CD4-positive, alpha-beta T cell treated with Interferon gamma for 1 hour (primary cell): ENCODE data around the gene DENND5B.
"Not testable (repeated sequence)": the region's sequence is repeated elsewhere in the genome, so short reads cannot be mapped to it uniquely, and the experiment has no call there.

ENCODE experiments used
- DNase-seq: peaks from one replicate; pipeline ENCODE4 v3.0.0-alpha.2; 2020

Gene DENND5B

DNA sequence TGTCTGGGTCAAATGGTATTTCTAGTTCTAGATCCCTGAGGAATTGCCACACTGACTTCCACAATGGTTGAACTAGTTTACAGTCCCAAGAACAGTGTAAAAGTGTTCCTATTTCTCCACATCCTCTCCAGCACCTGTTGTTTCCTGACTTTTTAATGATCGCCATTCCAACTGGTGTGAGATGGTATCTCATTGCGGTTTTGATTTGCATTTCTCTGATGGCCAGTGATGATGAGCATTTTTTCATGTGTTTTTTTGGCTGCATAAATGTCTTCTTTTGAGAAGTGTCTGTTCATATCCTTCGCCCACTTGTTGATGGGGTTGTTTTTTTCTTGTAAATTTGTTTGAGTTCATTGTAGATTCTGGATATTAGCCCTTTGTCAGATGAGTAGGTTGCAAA is 40.3 kb downstream of the DENND5B start:
- DNase-seq = not testable (repeated sequence)

- no peak for DNase-seq
Measured at GRCh38 chr12:31536672-31537071, 54.3 kb downstream of the DENND5B start.

DNA sequence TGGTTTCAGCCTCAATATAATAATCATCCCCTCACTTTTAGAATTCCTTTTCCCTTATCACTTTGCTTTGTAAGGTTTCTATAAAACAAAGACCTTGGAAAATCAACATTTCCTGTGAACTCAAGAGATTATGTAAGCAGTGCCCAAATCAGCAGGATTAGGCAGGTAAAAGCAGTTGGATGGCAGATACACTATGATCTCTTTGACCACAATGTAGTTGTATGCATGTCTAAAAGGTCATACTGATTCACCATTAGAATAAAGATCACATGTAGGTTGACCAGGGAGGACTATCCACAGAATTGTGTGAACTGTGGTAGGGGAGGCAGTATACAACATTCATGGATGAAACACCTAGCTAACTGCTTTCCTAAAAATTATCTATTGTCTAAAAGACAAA is 57.5 kb downstream of the DENND5B start:
- no peak for DNase-seq

GRCh38 chr12:31531893-31532292 is 59.0 kb downstream of the DENND5B start:
- DNase-seq = no peak

- no peak for DNase-seq
Measured at GRCh38 chr12:31528095-31528494, 62.8 kb downstream of the DENND5B start.

- no peak for DNase-seq
Measured at GRCh38 chr12:31527083-31527482, 63.9 kb downstream of the DENND5B start.

- no peak for DNase-seq
Measured at GRCh38 chr12:31526158-31526546, 64.8 kb downstream of the DENND5B start.

GRCh38 chr12:31525496-31526157 is 65.3 kb downstream of the DENND5B start:
- DNase-seq = no peak

- DNase-seq = no peak
Measured at GRCh38 chr12:31524791-31525495, 66.0 kb downstream of the DENND5B start.

- DNase-seq = no peak
Measured at GRCh38 chr12:31523306-31523705, 67.6 kb downstream of the DENND5B start.

DNA sequence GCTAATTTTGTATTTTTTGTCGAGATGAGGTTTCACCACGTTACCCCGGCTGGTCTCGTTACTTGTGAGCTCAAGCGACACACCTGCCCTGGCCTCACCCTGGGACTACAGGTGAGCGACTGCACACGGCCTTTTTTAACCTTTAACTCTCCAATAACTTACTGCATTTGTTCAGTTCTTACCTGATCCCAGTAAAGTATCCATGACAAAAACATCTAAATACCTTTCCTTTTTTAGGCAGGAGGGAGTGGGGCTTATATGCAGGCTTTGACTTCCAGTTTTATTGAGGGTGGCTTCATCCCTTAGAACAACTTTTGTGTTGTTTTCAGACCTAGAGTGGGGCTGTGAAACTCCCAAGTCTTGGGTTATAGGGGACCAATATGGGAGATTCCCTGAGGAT is 68.3 kb downstream of the DENND5B start:
- DNase-seq = no peak

GRCh38 chr12:31521964-31522363 is 69.0 kb downstream of the DENND5B start:
- DNase-seq = no peak

DNA sequence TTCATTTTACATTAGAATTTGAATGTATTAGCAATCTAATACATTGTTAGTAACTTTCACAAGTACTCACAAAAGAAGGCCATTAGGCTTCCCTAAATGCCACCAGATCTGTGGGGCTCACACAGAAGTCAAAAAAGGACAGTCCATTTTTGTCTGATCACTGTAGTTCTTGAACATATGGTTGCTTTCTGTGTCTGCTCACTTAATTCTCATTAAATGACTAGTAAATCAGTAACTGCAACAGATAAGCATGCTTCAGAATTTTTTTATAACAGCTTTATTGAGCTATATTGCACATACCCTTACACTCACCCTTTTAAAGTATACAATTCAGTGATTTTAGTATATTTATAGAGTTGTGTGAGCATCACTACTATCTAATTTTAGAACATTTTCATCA is 71.4 kb downstream of the DENND5B start:
- no peak for DNase-seq

GRCh38 chr12:31518680-31519227 is 72.2 kb downstream of the DENND5B start:
- DNase-seq = no peak

DNA sequence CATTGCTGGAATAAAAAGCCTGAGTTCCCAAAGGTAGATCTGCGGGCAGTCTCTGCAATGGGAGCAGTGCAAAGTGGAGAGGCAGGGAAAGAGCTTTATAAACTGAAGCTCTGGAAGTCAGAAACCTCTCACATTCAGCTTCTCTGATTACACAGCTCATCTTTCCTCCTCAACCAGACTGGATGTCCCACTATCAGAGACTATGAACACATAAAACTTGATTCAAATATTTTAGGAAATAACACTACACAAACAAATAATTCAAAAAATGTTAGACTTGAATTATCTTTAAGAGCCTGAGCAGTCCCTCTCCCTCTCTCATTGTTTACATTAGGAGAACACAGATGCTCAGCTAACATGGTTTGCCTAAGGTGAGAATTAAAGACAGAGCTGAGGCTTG is 72.9 kb downstream of the DENND5B start:
- DNase-seq = no peak

DNA sequence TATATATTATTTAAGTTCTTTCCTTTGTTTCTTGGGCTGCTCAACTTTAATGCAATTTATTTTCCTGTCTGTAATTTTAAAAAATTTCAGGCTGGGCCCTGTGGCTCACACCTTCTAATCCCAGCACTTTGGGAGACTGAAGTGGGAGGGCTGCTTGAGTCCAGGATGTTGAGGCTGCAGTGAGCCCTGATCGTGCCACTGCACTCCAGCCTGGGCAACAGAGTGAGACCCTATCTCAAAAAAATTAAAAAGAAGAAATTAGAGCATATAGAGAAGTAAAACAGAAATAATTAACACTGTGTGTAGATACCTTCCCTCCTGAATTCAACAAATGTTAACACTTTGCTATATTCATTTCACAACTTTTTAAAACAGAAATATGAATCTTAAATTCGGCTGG is 74.2 kb downstream of the DENND5B start:
- DNase-seq = no peak

DNA sequence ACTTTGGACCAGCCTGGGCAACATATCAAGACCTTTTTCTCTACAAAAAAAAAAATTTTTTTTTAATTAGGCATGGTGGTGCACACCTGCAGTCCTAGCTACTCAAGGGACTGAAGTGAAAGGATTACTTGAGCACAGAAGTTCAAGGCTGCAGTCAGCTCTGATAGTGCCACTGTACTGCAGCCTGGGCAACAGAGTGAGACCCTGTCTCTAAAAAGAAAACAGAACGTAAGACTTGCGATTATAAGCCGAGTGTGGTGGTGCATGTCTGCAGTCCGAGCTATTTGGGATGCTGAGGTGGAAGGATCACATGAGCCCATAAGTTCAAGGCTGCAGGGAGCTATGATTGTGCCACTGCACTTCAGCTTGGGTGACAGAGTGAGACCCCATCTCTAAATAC is 76.0 kb downstream of the DENND5B start:
- DNase-seq = no peak

GRCh38 chr12:31510034-31510433 is 80.9 kb downstream of the DENND5B start:
- no peak for DNase-seq

- no peak for DNase-seq
Measured at GRCh38 chr12:31508436-31509150, 82.3 kb downstream of the DENND5B start.

DNA sequence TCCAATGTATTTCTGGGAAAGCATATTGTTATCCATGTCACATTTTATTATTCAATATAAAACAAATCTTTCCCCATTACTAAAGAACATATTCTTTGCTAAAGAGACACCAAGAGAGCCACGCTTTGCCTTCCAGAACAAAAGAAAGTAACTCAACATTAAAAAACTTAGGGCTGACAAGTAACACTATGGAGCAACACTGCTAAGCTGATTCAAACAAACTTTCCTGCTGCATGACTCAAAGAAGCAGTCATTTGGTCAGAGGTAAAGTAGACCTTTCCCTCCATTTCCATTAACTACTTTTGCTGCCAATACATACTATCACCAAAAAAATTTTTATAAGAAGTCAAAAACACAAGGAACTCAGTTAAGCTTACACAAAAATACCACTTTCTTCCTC is 83.0 kb downstream of the DENND5B start:
- DNase-seq = no peak

- no peak for DNase-seq
Measured at GRCh38 chr12:31506515-31507306, 84.2 kb downstream of the DENND5B start.

DNA sequence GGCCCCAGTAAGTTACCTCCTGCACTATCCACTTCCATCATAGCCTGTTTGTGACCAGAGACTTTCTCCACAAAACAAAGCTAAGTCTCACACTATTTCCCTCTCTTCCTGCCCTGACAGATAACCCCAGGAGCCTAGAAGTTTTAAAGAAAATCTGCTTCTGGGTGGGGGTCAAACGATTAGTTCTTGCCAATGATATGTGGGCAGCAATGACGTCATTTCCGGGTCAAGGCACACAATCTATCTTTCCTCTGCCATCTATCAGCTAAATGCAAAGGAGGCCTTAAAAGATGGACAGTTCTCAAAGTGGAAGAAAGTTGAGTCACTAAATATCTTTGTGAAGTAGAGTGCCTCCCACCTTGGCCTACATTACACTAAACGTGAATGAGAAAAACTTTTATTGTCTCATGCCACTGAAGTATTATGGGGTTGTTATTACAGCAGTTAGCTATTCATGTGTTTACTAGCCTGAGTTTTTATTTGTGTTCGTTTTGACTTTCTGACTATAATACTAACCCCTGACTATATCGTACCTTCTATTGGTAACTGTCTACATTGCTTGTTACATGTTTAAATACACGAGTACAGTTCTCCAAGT is 86.2 kb downstream of the DENND5B start:
- DNase-seq = no peak

GRCh38 chr12:31501014-31501413 is 89.9 kb downstream of the DENND5B start:
- not testable (repeated sequence) for DNase-seq
